ENCODE data around the gene NOTCH1.

GRCh38 chr9:136504512-136505348 lies 41.1 kb downstream of the NOTCH1 start:
- no peak for TF ChIP-seq EP300 (IDR thresholded peaks at IDR 0.05)
- TF ChIP-seq, protein P1, sequence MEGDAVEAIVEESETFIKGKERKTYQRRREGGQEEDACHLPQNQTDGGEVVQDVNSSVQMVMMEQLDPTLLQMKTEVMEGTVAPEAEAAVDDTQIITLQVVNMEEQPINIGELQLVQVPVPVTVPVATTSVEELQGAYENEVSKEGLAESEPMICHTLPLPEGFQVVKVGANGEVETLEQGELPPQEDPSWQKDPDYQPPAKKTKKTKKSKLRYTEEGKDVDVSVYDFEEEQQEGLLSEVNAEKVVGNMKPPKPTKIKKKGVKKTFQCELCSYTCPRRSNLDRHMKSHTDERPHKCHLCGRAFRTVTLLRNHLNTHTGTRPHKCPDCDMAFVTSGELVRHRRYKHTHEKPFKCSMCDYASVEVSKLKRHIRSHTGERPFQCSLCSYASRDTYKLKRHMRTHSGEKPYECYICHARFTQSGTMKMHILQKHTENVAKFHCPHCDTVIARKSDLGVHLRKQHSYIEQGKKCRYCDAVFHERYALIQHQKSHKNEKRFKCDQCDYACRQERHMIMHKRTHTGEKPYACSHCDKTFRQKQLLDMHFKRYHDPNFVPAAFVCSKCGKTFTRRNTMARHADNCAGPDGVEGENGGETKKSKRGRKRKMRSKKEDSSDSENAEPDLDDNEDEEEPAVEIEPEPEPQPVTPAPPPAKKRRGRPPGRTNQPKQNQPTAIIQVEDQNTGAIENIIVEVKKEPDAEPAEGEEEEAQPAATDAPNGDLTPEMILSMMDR (IDR thresholded peaks at IDR 0.05): no peak
- no peak for TF ChIP-seq POLR2A (IDR thresholded peaks at IDR 0.05)
- TF ChIP-seq POLR2AphosphoS5 (IDR thresholded peaks at IDR 0.05): no peak
